ENCODE measurements around the gene EIF1. TPM values are rescaled to one million over a fixed set of nuclear protein-coding genes. Genes with fewer than 3 reads are reported as not detected.

EIF1 gene
- total RNA-seq, 1 donor from 2014 or later: 843 TPM

DNA sequence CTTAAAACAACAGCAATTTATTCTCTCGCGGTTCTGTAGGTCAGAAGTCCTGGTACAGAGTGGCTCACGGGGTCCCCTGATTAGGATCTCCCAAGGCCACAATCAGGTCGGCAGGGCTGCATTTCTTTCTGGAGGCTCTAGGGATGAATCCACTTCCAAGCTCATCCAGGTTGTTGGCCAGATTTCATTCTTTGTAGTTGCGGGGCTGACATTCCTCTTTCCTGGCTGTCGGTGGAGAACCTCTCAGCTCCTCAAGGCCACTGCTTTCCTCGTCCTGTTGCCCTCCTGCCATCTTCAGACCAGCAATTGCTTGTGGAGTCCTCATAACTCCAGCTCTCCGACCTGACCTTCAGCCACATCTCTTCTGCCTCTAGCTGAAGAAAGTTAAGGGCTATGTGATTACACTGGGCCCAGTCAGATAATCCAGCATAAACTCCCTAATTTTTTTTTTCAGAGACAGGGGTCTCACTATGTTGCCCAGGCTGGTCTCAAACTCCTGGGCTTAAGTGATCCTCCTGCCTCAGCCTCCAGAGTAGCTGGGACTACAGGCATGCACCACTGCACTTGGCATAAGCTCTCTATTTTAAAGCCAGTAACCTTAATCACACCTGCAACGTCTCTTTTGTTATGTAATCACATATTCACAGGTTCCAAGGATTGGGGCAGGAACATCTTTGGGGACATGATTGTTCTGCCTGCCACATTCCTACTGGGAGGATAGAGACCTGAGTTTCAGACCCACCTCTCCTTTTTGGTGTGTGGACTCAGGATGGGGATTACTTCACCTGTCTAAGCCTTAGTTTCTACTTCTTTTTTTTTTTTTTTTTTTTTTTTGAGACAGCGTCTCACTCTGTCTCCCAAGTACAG, 19.4 kb downstream of the EIF1 start:
- Mint-ChIP-seq H3K36me3 (ENCODE audit: low read depth) (no peaks in the 10 kb centered on the region), H3K27ac (no peak overlapping the region), H3K9me3 (no peaks in the 10 kb centered on the region), H3K4me3 (no peak overlapping the region), H3K4me1 (no peaks in the 10 kb centered on the region), H3K27me3 (peaks cover 10% of the 10 kb centered on the region)
- no peak for ATAC-seq (ENCODE audit: low read depth)
- TF ChIP-seq, protein P1, sequence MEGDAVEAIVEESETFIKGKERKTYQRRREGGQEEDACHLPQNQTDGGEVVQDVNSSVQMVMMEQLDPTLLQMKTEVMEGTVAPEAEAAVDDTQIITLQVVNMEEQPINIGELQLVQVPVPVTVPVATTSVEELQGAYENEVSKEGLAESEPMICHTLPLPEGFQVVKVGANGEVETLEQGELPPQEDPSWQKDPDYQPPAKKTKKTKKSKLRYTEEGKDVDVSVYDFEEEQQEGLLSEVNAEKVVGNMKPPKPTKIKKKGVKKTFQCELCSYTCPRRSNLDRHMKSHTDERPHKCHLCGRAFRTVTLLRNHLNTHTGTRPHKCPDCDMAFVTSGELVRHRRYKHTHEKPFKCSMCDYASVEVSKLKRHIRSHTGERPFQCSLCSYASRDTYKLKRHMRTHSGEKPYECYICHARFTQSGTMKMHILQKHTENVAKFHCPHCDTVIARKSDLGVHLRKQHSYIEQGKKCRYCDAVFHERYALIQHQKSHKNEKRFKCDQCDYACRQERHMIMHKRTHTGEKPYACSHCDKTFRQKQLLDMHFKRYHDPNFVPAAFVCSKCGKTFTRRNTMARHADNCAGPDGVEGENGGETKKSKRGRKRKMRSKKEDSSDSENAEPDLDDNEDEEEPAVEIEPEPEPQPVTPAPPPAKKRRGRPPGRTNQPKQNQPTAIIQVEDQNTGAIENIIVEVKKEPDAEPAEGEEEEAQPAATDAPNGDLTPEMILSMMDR (IDR thresholded peaks at IDR 0.05): no peak
- DNase-seq: no peak
- CTCF ChIA-PET: interaction anchor here (0.6 to 1.1 kb wide), 3 partner anchors 12 to 443 kb away, joined by 3 to 6 read pairs (median 3); no protein-coding TSS in a partner anchor
- POLR2A ChIA-PET: interaction anchor here (0.8 kb wide), 1 partner anchor 19 kb away, joined by 6 read pairs; the partner anchor contains the start of gene EIF1
- intact Hi-C loops (cut with micrococcal nuclease): no loop called here

- DNase-seq (no peak), ATAC-seq (ENCODE audit: low read depth) (no peak)
- no peaks in the 10 kb centered on the region for H3K36me3 Mint-ChIP-seq (ENCODE audit: low read depth)
- H3K27ac Mint-ChIP-seq: no peak overlapping the region
- peaks cover 5% of the 10 kb centered on the region for H3K27me3 Mint-ChIP-seq
- ChIA-PET POLR2A (no interaction called here), CTCF (no interaction called here)
- no peaks in the 10 kb centered on the region for H3K4me1 Mint-ChIP-seq
- no peak overlapping the region for H3K4me3 Mint-ChIP-seq
- TF ChIP-seq, protein P1 (IDR thresholded peaks at IDR 0.05): no peak
- intact Hi-C loops (cut with micrococcal nuclease): no loop called here
- H3K9me3 Mint-ChIP-seq: no peaks in the 10 kb centered on the region
These were observed 21.9 kb downstream of the EIF1 start for GRCh38 chr17:41710472-41711090.

- Mint-ChIP-seq H3K27me3 (peaks cover 5% of the 10 kb centered on the region), H3K4me1 (no peaks in the 10 kb centered on the region), H3K27ac (no peak within 1 kb of the TSS), H3K4me3 (no peak within 1 kb of the TSS), H3K9me3 (no peaks in the 10 kb centered on the region), H3K36me3 (ENCODE audit: low read depth) (no peaks in the 10 kb centered on the region)
- CTCF ChIA-PET: no interaction called here
- POLR2A ChIA-PET: no interaction called here
- DNase-seq (no peak), ATAC-seq (ENCODE audit: low read depth) (no peak)
- TF ChIP-seq, protein P1 (IDR thresholded peaks at IDR 0.05): no peak
- intact Hi-C loops (cut with micrococcal nuclease): no loop called here
These were observed 23.1 kb downstream of the EIF1 start, which contains the start of gene GAST for GRCh38 chr17:41711669-41712400. Gene GAST (plus strand): TSS chr17:41712331. CDS start chr17:41715437, 3,106 bp downstream.

GRCh38 chr17:41717408-41718286, 29.0 kb downstream of the EIF1 start:
- Mint-ChIP-seq H3K4me3 (no peak overlapping the region), H3K4me1 (no peaks in the 10 kb centered on the region), H3K9me3 (no peaks in the 10 kb centered on the region), H3K36me3 (ENCODE audit: low read depth) (no peaks in the 10 kb centered on the region), H3K27ac (no peak overlapping the region), H3K27me3 (no peaks in the 10 kb centered on the region)
- intact Hi-C loops (cut with micrococcal nuclease): no loop called here
- TF ChIP-seq, protein P1 (IDR thresholded peaks at IDR 0.05): no peak
- CTCF ChIA-PET: no interaction called here
- ATAC-seq (ENCODE audit: low read depth) (no peak), DNase-seq (no peak)
- POLR2A ChIA-PET: no interaction called here
